ENCODE measurements around the gene FBXO47. TPM values are rescaled to one million over a fixed set of nuclear protein-coding genes. Genes with fewer than 3 reads are reported as not detected.
"Not testable (repeated sequence)": the region's sequence is repeated elsewhere in the genome, so short reads cannot be mapped to it uniquely, and the experiment has no call there.

Gene FBXO47
- total RNA-seq, 1 experiment from 2014 or later, result not detected

DNA sequence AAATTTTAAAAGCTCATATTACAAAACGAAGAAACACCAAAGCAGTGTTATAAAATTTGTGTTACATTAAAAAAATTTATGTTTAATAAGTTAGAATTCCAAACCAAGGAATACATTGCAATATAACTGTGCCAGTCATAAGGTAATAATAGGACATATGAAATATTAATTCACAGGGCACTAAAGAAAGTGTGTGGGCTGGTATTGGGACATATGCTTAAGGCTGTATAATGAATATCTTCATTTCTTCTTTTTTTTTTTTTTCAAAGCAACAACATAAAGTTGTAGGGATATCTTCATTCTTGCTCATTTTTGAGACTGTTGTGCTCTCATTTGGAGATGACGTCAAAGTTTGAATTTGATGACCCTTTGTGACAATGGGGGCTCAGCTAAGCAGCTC, 17.5 kb upstream of the FBXO47 start:
- peaks cover 2% of the 10 kb centered on the region; the same call in 1 of the 2 replicates for H3K27me3 ChIP-seq

DNA sequence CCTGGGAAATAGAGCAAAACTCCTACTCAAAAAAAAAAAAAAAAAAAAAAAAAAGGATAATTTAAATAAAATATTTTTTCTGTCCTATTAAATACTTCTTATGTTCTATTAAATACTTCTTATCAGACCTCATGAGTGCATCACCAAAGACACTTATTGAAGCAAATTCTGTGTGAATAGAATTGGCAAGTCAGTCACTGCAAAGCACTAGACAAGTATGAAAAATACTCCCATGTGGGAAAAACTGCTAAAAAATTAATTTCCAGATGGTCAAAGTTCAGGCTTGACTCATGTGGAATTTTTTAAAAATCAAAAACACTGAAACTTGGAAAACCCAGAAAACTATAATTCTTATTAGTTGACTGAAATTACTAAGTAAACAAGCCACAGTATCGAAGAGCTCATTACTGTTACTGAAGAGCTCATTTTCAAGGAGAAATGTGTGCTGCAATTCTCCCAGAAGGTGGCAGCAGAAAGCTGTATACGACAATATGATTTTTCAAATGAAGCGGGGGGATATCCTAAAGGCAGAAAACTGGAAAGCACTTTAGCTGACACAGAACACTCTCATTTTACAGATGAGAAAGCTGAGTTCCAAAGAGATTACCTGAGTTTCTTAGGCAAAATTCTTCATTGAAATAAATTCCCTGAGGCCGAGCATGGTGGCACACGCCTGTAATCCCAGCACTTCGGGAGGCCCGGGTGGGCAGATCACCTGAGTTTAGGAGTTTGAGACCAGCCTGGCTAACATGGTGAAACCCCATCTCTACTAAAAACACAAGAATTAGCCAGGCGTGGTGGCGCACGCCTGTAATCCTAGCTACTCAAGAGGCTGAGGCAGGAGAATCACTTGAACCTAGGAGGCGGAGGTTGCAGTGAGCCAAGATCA, 15.9 kb upstream of the FBXO47 start:
- Histone ChIP-seq H3K4me3 (no peak overlapping the region), H3K36me3 (no peaks in the 10 kb centered on the region), H3K27me3 (peaks cover 2% of the 10 kb centered on the region; the same call in 1 of the 2 replicates), H3K9me3 (no peaks in the 10 kb centered on the region)
- DNase-seq, result no peak

More for the DNA sequence above, 17.5 kb upstream of the FBXO47 start:
- no peaks in the 10 kb centered on the region for H3K36me3 ChIP-seq
- no peak for DNase-seq
- H3K4me3 ChIP-seq, result no peak overlapping the region
- no peaks in the 10 kb centered on the region for H3K9me3 ChIP-seq

DNA sequence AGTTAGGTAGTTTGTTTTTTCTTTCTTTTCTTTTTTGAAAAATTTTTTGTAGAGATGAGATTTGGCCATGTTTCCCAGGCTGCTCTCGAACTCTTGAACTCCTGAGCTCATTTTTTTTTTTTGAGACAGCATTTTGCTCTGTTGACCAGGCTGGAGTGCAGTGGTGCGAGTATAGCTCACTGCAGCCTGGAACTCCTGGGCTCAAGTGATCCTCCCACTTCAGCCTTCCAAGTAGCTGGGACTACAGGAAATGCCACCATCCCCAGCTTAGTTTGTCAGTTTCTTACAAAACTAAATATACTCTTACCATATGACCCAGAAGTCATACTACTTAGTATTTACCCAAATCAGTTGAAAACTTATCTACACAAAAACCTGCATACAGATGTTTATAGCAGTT, 14.4 kb upstream of the FBXO47 start:
- no peaks in the 10 kb centered on the region for H3K36me3 ChIP-seq
- no peak for DNase-seq
- no peak overlapping the region for H3K4me3 ChIP-seq
- H3K27me3 ChIP-seq, result peaks cover 2% of the 10 kb centered on the region; the same call in 1 of the 2 replicates
- no peaks in the 10 kb centered on the region for H3K9me3 ChIP-seq

DNA sequence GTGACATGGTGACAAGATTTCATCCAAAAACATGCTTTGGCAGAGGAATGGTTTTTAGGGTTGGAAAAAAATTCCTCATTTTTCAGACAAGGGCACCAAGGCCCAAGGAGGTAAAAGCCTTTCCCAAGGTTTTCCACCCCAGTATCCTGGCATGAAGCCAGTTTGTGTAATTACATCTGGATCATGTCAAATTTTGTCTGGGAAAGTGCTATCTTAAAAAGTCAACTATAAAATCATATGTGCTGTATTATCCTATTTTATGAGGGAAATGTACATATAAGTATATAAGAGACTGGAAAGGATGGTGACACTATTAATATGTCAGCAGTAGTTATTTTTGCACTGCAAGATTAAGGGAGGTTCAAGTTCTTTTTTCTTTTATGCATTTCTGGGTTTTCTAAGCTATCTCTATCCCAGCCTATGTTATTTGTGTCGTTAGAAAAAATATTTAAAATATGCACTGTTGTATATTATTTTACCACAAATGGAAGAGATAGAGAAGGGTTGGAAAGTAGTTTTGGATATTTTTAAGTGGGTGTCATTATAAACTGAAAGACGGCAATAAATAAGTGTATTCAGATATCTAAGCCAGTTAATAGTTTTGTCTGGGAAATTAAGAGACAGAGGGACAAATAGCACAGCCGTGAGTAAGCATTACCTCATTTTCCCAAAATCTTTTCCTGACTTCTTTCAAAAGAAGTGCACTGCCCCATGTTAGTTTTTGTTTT, 13.5 kb upstream of the FBXO47 start:
- Histone ChIP-seq H3K36me3 (no peaks in the 10 kb centered on the region), H3K27me3 (peaks cover 2% of the 10 kb centered on the region; the same call in 1 of the 2 replicates), H3K9me3 (no peaks in the 10 kb centered on the region), H3K4me3 (no peak overlapping the region)
- no peak for DNase-seq

DNA sequence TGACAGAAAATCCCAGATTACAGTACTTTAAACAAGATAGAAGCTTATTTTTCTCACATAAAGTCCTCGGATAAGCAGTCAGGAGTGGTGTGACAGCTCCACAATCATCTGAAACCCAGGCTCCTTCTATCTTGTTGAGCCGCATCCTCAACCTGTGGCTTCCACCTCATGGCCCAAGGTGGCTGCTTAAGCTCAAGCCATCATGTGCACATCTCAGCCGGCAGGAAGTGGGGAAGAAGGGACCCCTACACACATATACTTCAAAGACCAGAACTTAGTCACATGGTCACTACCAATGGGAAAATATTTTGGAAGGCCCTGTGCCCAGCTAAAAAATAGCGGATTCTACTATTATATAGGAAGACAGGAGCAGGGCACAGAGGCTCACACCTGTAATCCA, 11.0 kb upstream of the FBXO47 start:
- H3K9me3 ChIP-seq, result no peaks in the 10 kb centered on the region
- no peaks in the 10 kb centered on the region for H3K27me3 ChIP-seq
- DNase-seq, result no peak
- no peak overlapping the region for H3K4me3 ChIP-seq
- no peaks in the 10 kb centered on the region for H3K36me3 ChIP-seq

DNA sequence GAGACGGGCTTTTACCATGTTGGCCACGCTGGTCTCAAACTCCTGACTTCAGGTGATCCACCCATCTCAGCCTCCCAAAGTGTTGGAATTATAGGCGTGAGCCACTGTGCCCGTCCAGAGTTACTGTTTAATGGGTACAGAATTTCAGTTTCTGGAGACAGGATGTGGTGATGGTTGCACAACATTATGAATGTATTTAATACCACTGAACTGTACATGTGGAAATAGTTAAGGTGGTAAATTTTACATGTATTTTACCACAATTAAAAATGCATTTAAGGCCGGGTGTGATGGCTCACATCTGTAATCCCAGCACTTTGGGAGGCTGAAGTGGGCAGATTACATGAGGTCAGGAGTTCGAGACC, 9.0 kb upstream of the FBXO47 start:
- not testable (repeated sequence) for H3K36me3 ChIP-seq, H3K9me3 ChIP-seq, H3K4me3 ChIP-seq, H3K27me3 ChIP-seq, DNase-seq

DNA sequence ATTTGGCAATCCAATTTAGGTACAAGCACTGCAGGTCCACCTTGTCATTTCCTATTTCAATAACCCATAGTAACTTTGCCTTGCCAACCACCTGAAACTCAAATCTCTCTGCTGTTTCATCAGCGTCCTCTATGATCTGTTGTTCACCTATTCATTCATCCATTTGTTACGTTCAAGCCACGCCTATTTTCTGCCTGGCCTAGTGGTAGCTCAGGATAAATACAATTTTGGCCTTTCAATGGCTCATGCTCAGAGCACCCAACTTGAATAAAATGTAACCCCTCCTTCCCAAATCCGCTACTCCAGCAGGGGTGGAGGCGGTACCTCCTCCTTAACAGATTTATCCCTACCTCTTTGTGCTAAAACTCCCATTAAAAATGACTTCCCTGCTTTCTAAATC, 3.6 kb upstream of the FBXO47 start:
- H3K27me3 ChIP-seq, result no peaks in the 10 kb centered on the region
- H3K36me3 ChIP-seq, result no peaks in the 10 kb centered on the region
- no peak for DNase-seq
- no peaks in the 10 kb centered on the region for H3K9me3 ChIP-seq
- no peak overlapping the region for H3K4me3 ChIP-seq

DNA sequence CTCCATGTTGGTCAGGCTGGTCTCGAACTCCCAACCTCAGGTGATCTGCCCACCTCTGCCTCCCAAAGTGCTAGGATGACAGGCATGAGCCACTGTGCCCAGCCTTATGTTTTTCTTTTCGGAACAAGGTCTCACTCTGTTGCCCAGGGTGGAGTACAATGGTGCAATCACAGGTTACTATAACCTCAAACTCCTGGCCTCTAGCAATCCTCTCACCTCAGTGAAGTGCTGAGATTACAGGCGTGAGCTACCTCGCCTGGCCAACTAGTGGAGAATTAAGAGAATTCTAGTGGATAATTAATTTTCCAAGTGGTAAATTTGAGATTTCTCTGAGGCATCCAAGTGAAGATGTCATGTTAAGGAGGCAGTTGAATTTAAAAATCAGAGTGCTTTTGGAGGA, 2.9 kb upstream of the FBXO47 start:
- Histone ChIP-seq H3K4me3 (no peak overlapping the region), H3K27me3 (no peaks in the 10 kb centered on the region), H3K36me3 (no peaks in the 10 kb centered on the region), H3K9me3 (no peaks in the 10 kb centered on the region)
- DNase-seq, result no peak

DNA sequence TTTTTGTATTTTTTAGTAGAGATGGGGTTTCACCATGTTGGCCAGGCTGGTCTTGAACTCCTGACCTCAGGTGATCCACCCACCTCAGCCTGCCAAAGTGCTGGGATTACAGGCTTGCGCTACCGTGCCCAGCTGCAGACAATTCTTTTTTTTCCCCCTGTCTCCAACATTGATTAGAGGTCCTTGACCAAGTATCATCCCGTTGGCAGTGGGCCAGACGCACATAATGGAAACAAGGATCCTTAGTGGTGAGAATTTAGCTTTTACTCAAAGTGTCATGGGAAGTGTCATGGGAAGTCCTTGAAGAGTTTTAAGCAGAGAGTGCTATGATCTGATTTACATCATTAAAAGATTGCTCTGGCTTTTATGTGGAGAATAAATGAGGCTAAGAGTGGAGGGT, 2.1 kb upstream of the FBXO47 start:
- H3K4me3 ChIP-seq, result no peak overlapping the region
- DNase-seq, result no peak
- no peaks in the 10 kb centered on the region for H3K9me3 ChIP-seq
- H3K27me3 ChIP-seq, result no peaks in the 10 kb centered on the region
- no peaks in the 10 kb centered on the region for H3K36me3 ChIP-seq

DNA sequence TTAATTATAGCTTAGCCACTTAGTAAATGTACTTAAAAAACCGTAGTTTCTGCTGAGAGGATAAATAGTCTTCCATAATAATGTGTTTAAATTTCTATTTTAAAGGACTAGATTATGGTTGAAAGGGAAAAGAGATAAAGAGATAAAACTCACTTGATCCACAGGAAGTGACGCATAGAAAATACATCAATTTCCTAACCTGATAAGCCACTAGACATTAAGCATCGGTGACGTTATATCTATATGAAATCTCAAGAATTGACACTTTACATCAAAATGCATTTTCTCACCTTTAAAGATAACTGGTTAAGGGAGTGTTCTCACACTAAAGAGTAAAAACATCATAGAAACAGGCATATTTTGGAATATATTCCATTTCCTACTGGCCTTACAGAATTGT, 5.8 kb downstream of the FBXO47 start:
- no peak for DNase-seq
- no peak overlapping the region for H3K4me3 ChIP-seq
- H3K27me3 ChIP-seq, result no peaks in the 10 kb centered on the region

DNA sequence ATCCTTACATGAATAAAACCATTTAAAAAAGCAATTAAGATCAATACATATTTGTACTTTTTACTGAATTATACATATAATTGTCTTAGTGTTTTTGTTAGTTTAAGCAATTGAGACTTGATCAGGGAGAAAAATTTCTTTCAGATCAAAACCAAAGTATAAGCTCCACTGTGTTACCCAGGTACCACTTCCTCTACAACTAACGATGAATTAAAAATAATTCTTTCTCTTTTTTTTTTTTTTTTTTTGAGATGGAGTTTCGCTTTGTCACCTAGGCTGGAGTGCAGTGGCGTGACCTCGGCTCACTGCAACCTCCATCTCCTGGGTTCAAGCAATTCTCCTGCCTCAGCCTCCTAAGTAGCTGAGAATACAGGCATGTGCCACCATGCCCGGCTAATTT, 6.8 kb downstream of the FBXO47 start:
- Histone ChIP-seq H3K9me3 (no peaks in the 10 kb centered on the region), H3K27me3 (no peaks in the 10 kb centered on the region), H3K36me3 (no peaks in the 10 kb centered on the region), H3K4me3 (no peak overlapping the region)
- no peak for DNase-seq

More for the DNA sequence above, 5.8 kb downstream of the FBXO47 start:
- no peaks in the 10 kb centered on the region for H3K9me3 ChIP-seq
- no peaks in the 10 kb centered on the region for H3K36me3 ChIP-seq

DNA sequence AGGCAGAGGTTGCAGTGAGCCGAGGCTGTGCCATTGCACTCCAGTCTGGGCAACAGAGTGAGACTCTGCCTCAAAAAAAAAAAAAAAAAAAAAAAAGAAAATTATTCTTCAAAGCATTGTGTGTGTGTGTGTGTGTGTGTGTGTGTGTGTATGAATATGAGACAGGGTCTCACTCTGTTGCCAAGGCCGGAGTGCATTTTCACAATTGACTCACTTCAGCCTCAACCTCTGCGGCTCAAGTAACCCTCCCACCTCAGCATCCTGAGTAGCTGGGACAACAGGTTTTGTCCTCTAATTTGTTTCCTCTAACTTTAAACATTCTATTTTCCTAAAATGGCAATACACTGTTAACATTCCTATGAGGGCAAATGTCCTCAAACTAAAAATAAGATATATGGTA, 7.7 kb downstream of the FBXO47 start:
- Histone ChIP-seq H3K4me3 (no peak overlapping the region), H3K36me3 (no peaks in the 10 kb centered on the region), H3K9me3 (no peaks in the 10 kb centered on the region), H3K27me3 (no peaks in the 10 kb centered on the region)
- DNase-seq, result no peak

DNA sequence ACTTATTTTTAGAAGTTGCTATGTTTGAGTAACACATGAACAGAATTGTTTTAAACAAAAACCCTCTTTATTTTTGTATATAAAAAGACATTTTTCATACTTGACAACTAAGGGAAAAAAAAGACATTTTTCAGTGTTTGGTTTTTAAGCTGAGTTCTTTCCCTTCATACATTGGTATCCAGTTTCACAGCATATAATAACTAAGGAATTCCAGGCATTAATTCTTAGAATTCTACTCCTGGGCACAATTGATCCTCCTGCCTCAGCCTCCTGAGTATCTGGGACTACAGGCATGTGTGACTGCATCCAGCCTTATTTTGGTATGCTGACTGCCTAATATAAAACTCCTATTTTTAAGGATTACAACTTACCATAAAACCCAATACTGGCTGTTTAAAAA, 8.4 kb downstream of the FBXO47 start:
- Histone ChIP-seq H3K36me3 (no peaks in the 10 kb centered on the region), H3K27me3 (no peaks in the 10 kb centered on the region), H3K4me3 (no peak overlapping the region), H3K9me3 (no peaks in the 10 kb centered on the region)
- DNase-seq, result no peak

DNA sequence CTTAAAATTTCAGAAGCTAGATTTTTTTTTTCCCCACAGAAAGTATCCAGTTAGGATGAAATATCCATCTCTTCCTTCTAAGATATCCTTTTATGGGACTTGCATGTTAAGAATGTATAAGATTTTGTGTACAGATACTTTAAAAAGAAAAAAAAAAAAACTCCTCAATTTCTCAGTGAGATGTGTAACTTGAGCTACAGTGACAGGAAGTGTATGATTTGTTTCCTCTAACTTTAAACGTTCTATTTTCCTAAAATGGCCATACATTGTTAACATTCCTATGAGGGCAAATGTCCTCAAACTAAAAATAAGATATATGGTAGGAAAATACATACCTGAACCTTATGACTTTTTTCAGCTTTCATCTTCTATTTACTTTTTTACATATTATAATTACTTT, 8.9 kb downstream of the FBXO47 start:
- Histone ChIP-seq H3K27me3 (no peaks in the 10 kb centered on the region), H3K36me3 (no peaks in the 10 kb centered on the region), H3K4me3 (no peak overlapping the region), H3K9me3 (no peaks in the 10 kb centered on the region)
- no peak for DNase-seq

DNA sequence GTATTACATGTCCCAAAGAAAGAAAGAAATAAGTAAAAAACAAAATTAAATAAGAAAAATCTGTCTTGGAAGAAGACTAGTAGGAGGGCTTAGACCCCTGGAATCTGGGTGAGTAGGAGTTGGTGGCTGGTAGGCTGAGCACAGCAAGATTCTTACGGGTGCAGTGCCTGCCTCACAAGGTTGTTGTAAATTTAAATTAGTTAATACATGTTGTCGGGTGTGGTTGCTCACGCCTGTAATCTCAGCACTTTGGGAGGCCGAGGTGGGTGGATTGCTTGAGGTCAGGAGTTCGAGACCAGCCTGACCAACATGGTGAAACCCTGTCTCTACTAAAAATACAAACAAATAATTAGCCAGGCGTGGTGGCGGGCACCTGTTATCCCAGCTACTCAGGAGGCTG, 13.4 kb downstream of the FBXO47 start:
- not testable (repeated sequence) for H3K36me3 ChIP-seq, H3K9me3 ChIP-seq, H3K4me3 ChIP-seq, H3K27me3 ChIP-seq, DNase-seq

DNA sequence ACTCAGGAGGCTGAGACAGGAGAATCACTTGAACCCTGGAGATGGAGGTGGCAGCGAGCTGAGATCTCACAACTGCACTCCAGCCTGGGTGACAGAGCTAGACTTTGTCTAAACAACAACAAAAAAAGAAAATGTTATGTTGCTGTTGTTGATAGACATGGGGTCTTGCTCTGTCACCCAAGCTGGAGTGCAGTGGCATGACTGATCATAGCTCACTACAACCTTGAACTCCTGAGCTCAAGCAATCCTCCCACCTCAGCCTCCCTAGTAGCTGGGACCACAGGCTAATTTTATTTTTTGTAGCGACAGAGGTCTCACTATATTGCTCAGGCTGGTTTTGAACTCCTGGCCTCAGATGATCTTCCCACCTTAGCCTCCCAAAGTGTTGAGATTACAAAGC, 20.0 kb downstream of the FBXO47 start:
- no peak for DNase-seq
- H3K36me3 ChIP-seq, result no peaks in the 10 kb centered on the region
- no peaks in the 10 kb centered on the region for H3K9me3 ChIP-seq
- 0 out of 2 replicates have a peak, but pooled peaks cover 2% of the 10 kb centered on the region for H3K27me3 ChIP-seq
- H3K4me3 ChIP-seq, result no peak overlapping the region

DNA sequence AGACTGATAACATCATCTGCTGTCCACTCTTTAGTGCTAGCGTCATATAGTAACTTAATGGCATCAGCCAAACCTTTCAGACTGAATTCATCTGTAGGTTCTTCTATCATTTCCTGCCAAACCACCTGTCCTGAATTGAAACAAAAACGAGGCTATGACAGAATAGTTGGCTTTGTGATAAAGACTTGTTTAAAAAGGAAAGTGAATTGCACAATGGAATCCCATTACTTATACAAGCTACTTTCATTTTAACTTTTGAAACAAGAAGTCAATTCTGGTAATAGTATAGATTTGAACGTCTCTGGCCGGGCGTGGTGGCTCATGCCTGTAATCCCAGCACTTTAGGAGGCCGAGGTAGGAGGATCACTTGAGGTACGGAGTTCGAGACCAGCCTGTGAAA, 23.6 kb downstream of the FBXO47 start:
- H3K36me3 ChIP-seq, result no peaks in the 10 kb centered on the region
- no peak overlapping the region for H3K4me3 ChIP-seq
- DNase-seq, result no peak
- H3K9me3 ChIP-seq, result no peaks in the 10 kb centered on the region
- H3K27me3 ChIP-seq, result 0 out of 2 replicates have a peak, but pooled peaks cover 2% of the 10 kb centered on the region

Data from MG63 (cell line).